Ovary (tissue), 3 donors: Measurements from ENCODE around the gene UGGT2.
"Not testable (repeated sequence)": the region's sequence is repeated elsewhere in the genome, so short reads cannot be mapped to it uniquely, and the experiment has no call there.

Experiments used
- EP300 ChIP-seq: sonication (generic); formaldehyde crosslinking; IDR thresholded peaks from one replicate; pipeline ENCODE4 v1.6.1; 2017; ENCODE audit warnings: antibody characterized with exemption
- TF ChIP-seq, protein P1 (sequence below), 3 donors: fragments of 450-650 bp in 2 of 3; fragments of 200-600 bp in 1 of 3; IDR thresholded peaks; one replicate each; pipeline versions ENCODE4 v1.5.1 to v1.8.0; 2016 to 2022; ENCODE audit warnings: antibody characterized with exemption in 3 of 3, mild to moderate bottlenecking in 1 of 3
- donor health status: DM: no; HTN: no; CAD: no.

DNA sequence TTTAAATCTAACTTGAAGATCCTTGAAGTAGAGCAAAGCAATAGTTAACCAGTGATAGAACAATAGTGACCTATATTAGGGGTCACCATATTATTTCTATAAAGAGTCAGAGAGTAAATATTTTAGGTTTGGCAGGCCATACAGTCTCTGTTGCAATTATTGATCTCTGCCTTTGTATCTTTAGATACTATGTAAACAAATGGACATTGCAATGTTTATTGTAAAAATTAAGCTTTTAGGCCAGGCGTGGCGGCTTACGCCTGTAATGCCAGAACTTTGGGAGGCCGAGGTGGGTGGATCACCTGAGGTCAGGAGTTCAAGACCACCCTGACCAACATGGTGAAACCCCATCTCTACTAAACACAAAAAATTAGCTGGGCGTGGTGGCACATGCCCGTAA lies 80.5 kb downstream of the UGGT2 start:
- TF ChIP-seq, protein P1, sequence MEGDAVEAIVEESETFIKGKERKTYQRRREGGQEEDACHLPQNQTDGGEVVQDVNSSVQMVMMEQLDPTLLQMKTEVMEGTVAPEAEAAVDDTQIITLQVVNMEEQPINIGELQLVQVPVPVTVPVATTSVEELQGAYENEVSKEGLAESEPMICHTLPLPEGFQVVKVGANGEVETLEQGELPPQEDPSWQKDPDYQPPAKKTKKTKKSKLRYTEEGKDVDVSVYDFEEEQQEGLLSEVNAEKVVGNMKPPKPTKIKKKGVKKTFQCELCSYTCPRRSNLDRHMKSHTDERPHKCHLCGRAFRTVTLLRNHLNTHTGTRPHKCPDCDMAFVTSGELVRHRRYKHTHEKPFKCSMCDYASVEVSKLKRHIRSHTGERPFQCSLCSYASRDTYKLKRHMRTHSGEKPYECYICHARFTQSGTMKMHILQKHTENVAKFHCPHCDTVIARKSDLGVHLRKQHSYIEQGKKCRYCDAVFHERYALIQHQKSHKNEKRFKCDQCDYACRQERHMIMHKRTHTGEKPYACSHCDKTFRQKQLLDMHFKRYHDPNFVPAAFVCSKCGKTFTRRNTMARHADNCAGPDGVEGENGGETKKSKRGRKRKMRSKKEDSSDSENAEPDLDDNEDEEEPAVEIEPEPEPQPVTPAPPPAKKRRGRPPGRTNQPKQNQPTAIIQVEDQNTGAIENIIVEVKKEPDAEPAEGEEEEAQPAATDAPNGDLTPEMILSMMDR (IDR thresholded peaks at IDR 0.05): not testable (repeated sequence)
- not testable (repeated sequence) for TF ChIP-seq EP300
